ENCODE measurements around the gene LIAS. TPM values are rescaled to one million over a fixed set of nuclear protein-coding genes. Genes with fewer than 3 reads are reported as not detected.

LIAS gene
- total and polyA plus RNA-seq, 3 donors from 2014 or later = 24.0 to 59.0 (median 31.1) TPM

- 4 to 13% methylated on average over 9 to 50 of the region's 61 CpGs for WGBS, 2 donors
These were observed 11.8 kb upstream of the LIAS start for GRCh38 chr4:39446842-39447573.

GRCh38 chr4:39450618-39451017, 8.2 kb upstream of the LIAS start:
- no peaks in the 10 kb centered on the region for H3K9me3 ChIP-seq
- WGBS, 2 donors = 85 to 88% methylated on average over 2 of the region's 2 CpGs
- peaks cover 3% of the 10 kb centered on the region for H3K4me1 ChIP-seq
- H3K27ac ChIP-seq = no peak overlapping the region
- intact Hi-C loops (cut with DNase I; ENCODE audit: low total_unique reads) = no loop called here
- H3K36me3 ChIP-seq (ENCODE audit: low read depth, missing control alignments) = no peaks in the 10 kb centered on the region
- no peak for DNase-seq
- no peak for TF ChIP-seq POLR2A (IDR thresholded peaks at IDR 0.05)
- TF ChIP-seq CTCF (IDR thresholded peaks at IDR 0.05) = no peak
- no peaks in the 10 kb centered on the region for H3K27me3 ChIP-seq
- no peak overlapping the region for H3K4me3 ChIP-seq

More at GRCh38 chr4:39446842-39447573, 11.8 kb upstream of the LIAS start:
- Histone ChIP-seq H3K9me3 (no peaks in the 10 kb centered on the region), H3K36me3 (ENCODE audit: low read depth, missing control alignments) (no peaks in the 10 kb centered on the region), H3K4me1 (peaks cover 3% of the 10 kb centered on the region), H3K27ac (no peak overlapping the region), H3K27me3 (no peaks in the 10 kb centered on the region), H3K4me3 (peak overlapping the region; percentile 47 to 56)
- intact Hi-C loops (cut with DNase I; ENCODE audit: low total_unique reads) = no loop called here
- DNase-seq = peak; percentile 68
- TF ChIP-seq POLR2A (IDR thresholded peaks at IDR 0.05) (no peak), CTCF (IDR thresholded peaks at IDR 0.05) (no peak)

GRCh38 chr4:39451423-39452023, 7.3 kb upstream of the LIAS start:
- Histone ChIP-seq H3K27me3 (no peaks in the 10 kb centered on the region), H3K27ac (no peak overlapping the region), H3K4me3 (no peak overlapping the region), H3K36me3 (ENCODE audit: low read depth, missing control alignments) (no peaks in the 10 kb centered on the region), H3K9me3 (no peaks in the 10 kb centered on the region), H3K4me1 (peaks cover 4% of the 10 kb centered on the region)
- intact Hi-C loops (cut with DNase I; ENCODE audit: low total_unique reads) = no loop called here
- no peak for TF ChIP-seq POLR2A (IDR thresholded peaks at IDR 0.05)
- no peak for TF ChIP-seq CTCF (IDR thresholded peaks at IDR 0.05)
- 82 to 85% methylated on average over 6 of the region's 6 CpGs for WGBS, 2 donors
- DNase-seq = no peak

GRCh38 chr4:39452153-39452859, 6.5 kb upstream of the LIAS start:
- intact Hi-C loops (cut with DNase I; ENCODE audit: low total_unique reads) = no loop called here
- WGBS, 2 donors = 85% methylated on average over 6 of the region's 6 CpGs
- no peak overlapping the region for H3K4me3 ChIP-seq
- no peaks in the 10 kb centered on the region for H3K9me3 ChIP-seq
- no peak overlapping the region for H3K27ac ChIP-seq
- DNase-seq = no peak
- no peaks in the 10 kb centered on the region for H3K27me3 ChIP-seq
- H3K36me3 ChIP-seq (ENCODE audit: low read depth, missing control alignments) = no peaks in the 10 kb centered on the region
- TF ChIP-seq CTCF (IDR thresholded peaks at IDR 0.05) (no peak), POLR2A (IDR thresholded peaks at IDR 0.05) (no peak)
- peaks cover 9% of the 10 kb centered on the region for H3K4me1 ChIP-seq

Data from testis (tissue), 3 donors.